Astrocyte of the spinal cord (primary cell): ENCODE data around the gene MZT2B.
A peak's percentile ranks its signal among the peaks of the same experiment; 100 is the strongest.
"Not testable (repeated sequence)": the region's sequence is repeated elsewhere in the genome, so short reads cannot be mapped to it uniquely, and the experiment has no call there.

ENCODE experiments used
- DNase-seq: peaks from one replicate; pipeline ENCODE4 v3.0.0; 2011; ENCODE audit warnings: low read depth, low spot score
- H3K4me3 ChIP-seq: 2 replicates; pipeline ENCODE4 v1.5.1; 2011; ENCODE audit warnings: low read depth, mild to moderate bottlenecking, low read length, moderate library complexity
- CTCF ChIP-seq: IDR thresholded peaks from 2 replicates; pipeline ENCODE4 v1.5.1; 2012; ENCODE audit warnings: low read depth, mild to moderate bottlenecking, low read length, inconsistent platforms
- in situ Hi-C: cut with HindIII; loops from 2 replicates; pipeline ENCODE4 v1.10.0; 2017; ENCODE audit warnings: low sequenced_read_pairs

The MZT2B gene

GRCh38 chr2:130181880-130182682 lies at the start of gene MZT2B:
Gene MZT2B (plus strand): TSS chr2:130182262. CDS start chr2:130182283, 21 bp downstream.
- peak within 1 kb of the TSS; percentile 95 for H3K4me3 ChIP-seq
- TF ChIP-seq CTCF = peak; percentile 59
- DNase-seq = peak; percentile 85
- in situ Hi-C loops = not testable (repeated sequence)

GRCh38 chr2:130135692-130136541 lies 46.1 kb upstream of the MZT2B start:
- H3K4me3 ChIP-seq = no peak overlapping the region
- in situ Hi-C loops = no loop called here
- no peak for DNase-seq
- no peak for TF ChIP-seq CTCF

- DNase-seq, in situ Hi-C loops, H3K4me3 ChIP-seq: not testable (repeated sequence)
Observed at GRCh38 chr2:130136546-130136945, 45.5 kb upstream of the MZT2B start.

GRCh38 chr2:130137118-130137517 lies 44.9 kb upstream of the MZT2B start:
- DNase-seq, in situ Hi-C loops, H3K4me3 ChIP-seq: not testable (repeated sequence)

- DNase-seq, in situ Hi-C loops, H3K4me3 ChIP-seq: not testable (repeated sequence)
Observed at GRCh38 chr2:130138326-130138725, 43.7 kb upstream of the MZT2B start.

- in situ Hi-C loops, H3K4me3 ChIP-seq, DNase-seq: not testable (repeated sequence)
Observed at GRCh38 chr2:130138841-130139251, 43.2 kb upstream of the MZT2B start.

GRCh38 chr2:130139331-130140280 lies 42.5 kb upstream of the MZT2B start:
- DNase-seq, in situ Hi-C loops, H3K4me3 ChIP-seq: not testable (repeated sequence)

GRCh38 chr2:130140516-130140915 lies 41.5 kb upstream of the MZT2B start:
- in situ Hi-C loops, DNase-seq, H3K4me3 ChIP-seq: not testable (repeated sequence)

- in situ Hi-C loops, DNase-seq, H3K4me3 ChIP-seq: not testable (repeated sequence)
Observed at GRCh38 chr2:130141002-130141401, 41.1 kb upstream of the MZT2B start.

- DNase-seq, in situ Hi-C loops, H3K4me3 ChIP-seq: not testable (repeated sequence)
Observed at GRCh38 chr2:130141645-130142370, 40.3 kb upstream of the MZT2B start.

- in situ Hi-C loops, DNase-seq: not testable (repeated sequence)
Observed at GRCh38 chr2:130142396-130143265, 39.4 kb upstream of the MZT2B start.

GRCh38 chr2:130143266-130144039 lies 38.6 kb upstream of the MZT2B start:
- DNase-seq, in situ Hi-C loops, H3K4me3 ChIP-seq: not testable (repeated sequence)

More at GRCh38 chr2:130142396-130143265, 39.4 kb upstream of the MZT2B start:
- not testable (repeated sequence) for H3K4me3 ChIP-seq
